Transverse colon (tissue), 3 donors: ENCODE measurements around the gene BDKRB1.

Source experiments
- EP300 ChIP-seq: sonication (generic); formaldehyde crosslinking; IDR thresholded peaks from one replicate; pipeline ENCODE4 v1.6.1; 2017; ENCODE audit warnings: antibody characterized with exemption, low read depth
- POLR2A ChIP-seq: fragments of 450-650 bp; IDR thresholded peaks from one replicate; pipeline ENCODE4 v1.6.1; 2016; ENCODE audit warnings: antibody characterized with exemption, mild to moderate bottlenecking, moderate library complexity
- TF ChIP-seq, protein P1 (sequence below), 5 experiments: fragments of 200-600 bp in 3 of 5; fragments of 450-650 bp in 2 of 5; sonication (generic) in 3 of 5; IDR thresholded peaks; 1 replicate in 2 of 5; 2 replicates in 3 of 5; pipeline ENCODE4 v1.5.1; 2016 to 2017; ENCODE audit warnings: antibody characterized with exemption in 5 of 5, inconsistent platforms in 3 of 5, mild to moderate bottlenecking in 2 of 5, moderate library complexity in 1 of 5

DNA sequence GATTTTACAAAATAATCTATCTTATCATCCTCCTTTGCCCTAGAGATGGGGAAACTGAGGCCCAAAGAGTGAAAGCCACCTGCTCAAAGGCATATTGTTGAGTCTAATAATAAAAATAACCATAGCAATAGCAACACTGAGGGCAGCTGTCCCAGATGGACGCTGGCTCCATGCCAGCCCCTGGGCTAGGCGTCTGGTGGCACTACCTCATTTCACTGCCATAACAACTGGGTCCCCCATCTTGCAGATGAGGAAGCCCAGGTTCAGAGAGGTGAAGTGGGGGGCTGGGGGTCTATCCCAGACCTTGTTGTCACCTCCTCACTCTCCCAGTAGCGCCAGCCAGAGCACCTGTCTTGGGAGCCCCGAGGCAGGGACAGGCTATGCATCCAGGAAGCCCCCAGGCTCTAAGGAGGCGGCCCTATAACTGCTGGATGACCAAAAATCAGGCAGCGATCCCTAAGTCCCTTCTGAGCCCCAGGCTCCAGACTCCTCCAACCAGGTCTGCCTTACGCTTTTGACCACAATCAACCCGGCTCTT, 38.6 kb upstream of the BDKRB1 start:
- TF ChIP-seq POLR2A (no peak), EP300 (no peak)
- TF ChIP-seq, protein P1, sequence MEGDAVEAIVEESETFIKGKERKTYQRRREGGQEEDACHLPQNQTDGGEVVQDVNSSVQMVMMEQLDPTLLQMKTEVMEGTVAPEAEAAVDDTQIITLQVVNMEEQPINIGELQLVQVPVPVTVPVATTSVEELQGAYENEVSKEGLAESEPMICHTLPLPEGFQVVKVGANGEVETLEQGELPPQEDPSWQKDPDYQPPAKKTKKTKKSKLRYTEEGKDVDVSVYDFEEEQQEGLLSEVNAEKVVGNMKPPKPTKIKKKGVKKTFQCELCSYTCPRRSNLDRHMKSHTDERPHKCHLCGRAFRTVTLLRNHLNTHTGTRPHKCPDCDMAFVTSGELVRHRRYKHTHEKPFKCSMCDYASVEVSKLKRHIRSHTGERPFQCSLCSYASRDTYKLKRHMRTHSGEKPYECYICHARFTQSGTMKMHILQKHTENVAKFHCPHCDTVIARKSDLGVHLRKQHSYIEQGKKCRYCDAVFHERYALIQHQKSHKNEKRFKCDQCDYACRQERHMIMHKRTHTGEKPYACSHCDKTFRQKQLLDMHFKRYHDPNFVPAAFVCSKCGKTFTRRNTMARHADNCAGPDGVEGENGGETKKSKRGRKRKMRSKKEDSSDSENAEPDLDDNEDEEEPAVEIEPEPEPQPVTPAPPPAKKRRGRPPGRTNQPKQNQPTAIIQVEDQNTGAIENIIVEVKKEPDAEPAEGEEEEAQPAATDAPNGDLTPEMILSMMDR (IDR thresholded peaks at IDR 0.05), result no peak
